Measurements from ENCODE around the gene CDC42BPA. TPM values are rescaled to one million over a fixed set of nuclear protein-coding genes. Genes with fewer than 3 reads are reported as not detected.
"Not testable (repeated sequence)": the region's sequence is repeated elsewhere in the genome, so short reads cannot be mapped to it uniquely, and the experiment has no call there.

Gene CDC42BPA
- total RNA-seq, 2 donors from 2014 or later: 0.87 to 7.3 TPM

DNA sequence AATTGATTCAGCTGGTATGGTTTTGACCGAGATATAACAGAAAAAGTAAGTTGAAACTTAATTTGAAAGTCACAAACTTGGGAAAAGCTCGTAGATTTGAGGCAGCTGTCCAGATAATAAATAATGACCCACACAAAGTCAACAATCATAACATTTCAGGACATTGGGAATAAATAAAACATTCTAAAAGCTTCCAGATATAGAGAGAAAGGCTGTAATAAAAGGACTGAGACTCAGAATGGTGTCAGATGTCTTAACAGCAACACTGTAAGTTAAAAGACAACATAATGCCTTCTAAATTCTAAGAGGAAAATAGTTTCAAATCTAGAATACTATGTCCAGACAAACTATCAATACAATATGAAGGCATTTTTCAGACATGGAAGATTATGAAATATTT lies 163.3 kb downstream of the CDC42BPA start:
- H3K27ac Mint-ChIP-seq: no peak overlapping the region
- H3K36me3 Mint-ChIP-seq: no peaks in the 10 kb centered on the region
- no peaks in the 10 kb centered on the region for H3K9me3 Mint-ChIP-seq

DNA sequence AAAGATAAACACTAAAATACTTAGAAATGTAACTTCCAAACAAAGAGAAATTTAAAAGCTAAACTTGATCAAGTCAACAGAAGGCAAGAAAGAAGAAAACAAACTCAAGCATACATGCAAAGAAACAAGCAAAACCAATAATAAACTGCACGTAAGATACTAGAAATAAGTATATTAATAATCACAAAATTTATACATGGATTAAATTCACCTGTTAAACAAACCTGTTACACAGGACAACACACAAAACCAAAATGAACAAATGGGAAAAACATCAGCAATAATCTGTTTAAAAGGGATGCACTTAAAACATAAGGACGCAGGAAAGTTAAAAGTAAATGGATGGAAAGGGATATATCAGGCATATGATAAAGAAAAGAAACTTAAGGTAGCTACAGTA lies 165.8 kb downstream of the CDC42BPA start:
- no peaks in the 10 kb centered on the region for H3K9me3 Mint-ChIP-seq
- no peak for ATAC-seq
- DNase-seq (ENCODE audit: low spot score in 2 of 2): no peak
- no peaks in the 10 kb centered on the region for H3K36me3 Mint-ChIP-seq
- H3K27ac Mint-ChIP-seq: no peak overlapping the region

More for the DNA sequence above, 163.3 kb downstream of the CDC42BPA start:
- no peak for DNase-seq (ENCODE audit: low spot score in 2 of 2)
- ATAC-seq: no peak

DNA sequence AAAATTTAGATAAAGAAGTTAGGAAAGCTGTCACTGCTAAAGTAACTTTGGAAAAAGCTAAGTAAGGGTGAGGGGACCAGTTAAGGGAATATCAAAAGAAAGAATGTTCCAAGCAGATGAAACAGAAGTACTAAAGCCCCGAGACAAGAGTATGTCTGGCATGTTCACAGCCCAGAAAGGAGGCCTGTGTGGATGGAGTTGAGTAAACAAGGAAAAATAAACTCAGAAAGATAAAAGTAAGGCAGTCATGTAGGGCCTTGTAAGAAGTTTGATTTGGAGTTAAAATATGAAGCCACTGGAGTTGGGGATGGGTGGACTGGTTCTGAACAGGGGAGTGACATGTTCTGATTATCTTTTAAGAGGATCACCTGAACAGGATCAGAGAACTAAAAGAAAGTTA lies 177.9 kb downstream of the CDC42BPA start:
- DNase-seq (ENCODE audit: low spot score in 2 of 2) (no peak), ATAC-seq (no peak)
- Mint-ChIP-seq H3K9me3 (no peaks in the 10 kb centered on the region), H3K36me3 (no peaks in the 10 kb centered on the region), H3K27ac (no peak overlapping the region)

DNA sequence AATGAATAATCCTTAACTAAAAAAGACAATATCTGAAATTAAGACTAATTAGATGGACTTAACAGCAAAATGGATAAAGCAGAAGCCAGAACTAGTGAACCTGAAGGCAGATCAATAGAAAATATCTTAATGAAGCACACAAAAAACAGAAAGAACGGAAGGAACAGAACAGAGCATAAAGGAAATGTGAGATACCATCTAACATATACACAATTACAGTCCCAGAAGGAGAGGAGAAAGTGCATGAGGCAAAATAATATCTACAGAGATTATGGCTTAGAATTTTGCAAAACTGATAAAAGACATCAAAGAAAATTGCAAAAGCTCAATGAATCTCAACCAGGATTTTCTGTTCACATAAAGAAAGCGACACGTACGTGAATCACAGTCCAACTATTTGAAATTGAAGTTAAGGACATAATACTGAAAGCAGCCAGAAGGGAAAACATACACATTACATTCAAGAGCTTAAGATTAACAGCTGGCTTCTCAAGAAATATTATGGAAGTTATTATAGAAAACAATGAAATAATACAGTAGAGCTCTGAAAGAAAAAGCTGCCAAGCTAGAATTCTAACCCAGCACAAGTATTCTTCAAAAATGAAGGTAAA lies 182.0 kb downstream of the CDC42BPA start:
- DNase-seq (ENCODE audit: low spot score in 2 of 2) (no peak), ATAC-seq (no peak)
- Mint-ChIP-seq H3K27ac (no peak overlapping the region), H3K36me3 (no peaks in the 10 kb centered on the region), H3K9me3 (no peaks in the 10 kb centered on the region)

DNA sequence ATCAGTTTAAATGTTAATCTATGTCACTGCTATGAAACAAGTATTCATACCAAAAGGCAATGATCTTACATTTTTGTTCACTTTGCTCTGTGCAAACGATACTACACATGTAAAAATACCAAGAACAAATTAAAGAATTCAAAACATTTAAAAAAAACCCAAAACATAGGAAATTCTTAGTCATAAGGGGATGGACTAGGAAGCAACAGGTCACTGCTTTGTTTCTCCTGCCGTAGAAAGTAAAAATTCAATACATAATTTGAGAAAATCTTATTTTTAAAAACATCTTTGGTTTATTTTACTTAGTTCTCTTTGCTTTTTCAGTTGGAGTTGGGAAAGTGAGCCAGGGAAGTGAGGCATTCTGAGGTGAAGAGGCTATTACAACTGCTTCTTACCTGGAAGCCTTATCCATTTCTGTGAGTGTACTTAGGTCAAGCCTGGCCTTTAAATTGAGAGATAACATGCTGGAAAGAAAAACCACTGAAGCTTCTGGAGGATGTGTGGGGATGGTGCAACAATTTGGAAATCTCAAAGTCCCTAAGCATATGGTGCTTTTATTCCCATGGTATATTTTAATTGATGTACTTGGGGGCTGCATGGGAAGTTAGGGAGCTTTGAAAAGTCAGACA lies 183.5 kb downstream of the CDC42BPA start:
- ATAC-seq: no peak
- H3K9me3 Mint-ChIP-seq: no peaks in the 10 kb centered on the region
- no peaks in the 10 kb centered on the region for H3K36me3 Mint-ChIP-seq

DNA sequence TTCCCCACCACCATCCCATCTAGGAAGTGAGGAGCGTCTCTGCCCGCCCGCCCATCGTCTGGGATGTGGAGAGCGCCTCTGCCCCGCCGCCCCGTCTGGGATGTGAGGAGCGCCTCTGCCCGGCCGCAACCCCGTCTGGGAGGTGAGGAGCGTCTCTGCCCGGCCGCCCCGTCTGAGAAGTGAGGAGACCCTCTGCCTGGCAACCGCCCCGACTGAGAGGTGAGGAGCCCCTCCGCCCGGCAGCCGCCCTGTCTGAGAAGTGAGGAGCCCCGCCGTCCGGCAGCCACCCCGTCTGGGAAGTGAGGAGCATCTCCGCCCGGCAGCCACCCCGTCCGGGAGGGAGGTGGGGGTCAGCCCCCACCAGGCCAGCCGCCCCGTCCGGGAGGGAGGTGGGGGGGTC lies 185.6 kb downstream of the CDC42BPA start:
- not testable (repeated sequence) for H3K27ac Mint-ChIP-seq; H3K36me3 Mint-ChIP-seq; DNase-seq (ENCODE audit: low spot score in 2 of 2); ATAC-seq; H3K9me3 Mint-ChIP-seq

More for the DNA sequence above, 183.5 kb downstream of the CDC42BPA start:
- H3K27ac Mint-ChIP-seq: no peak overlapping the region
- no peak for DNase-seq (ENCODE audit: low spot score in 2 of 2)

DNA sequence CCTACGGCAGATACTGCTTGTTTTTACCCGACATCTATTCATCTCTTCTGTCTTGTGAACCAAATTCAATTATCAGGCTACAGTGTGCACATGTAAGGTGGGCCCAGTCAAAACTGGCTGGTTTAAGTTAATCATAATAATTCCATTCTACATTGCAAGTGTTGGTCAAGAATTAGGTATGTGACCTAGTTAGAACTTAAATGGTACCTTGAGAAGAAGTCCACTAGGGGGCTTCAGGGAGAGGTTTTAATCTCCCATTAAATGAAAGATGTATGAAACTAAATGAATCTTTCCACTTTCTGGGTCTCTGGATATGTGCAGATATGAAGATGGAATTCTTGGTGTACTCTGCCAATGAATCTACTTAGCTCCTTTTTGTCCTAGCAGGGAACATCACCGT lies 187.1 kb downstream of the CDC42BPA start:
- Mint-ChIP-seq H3K27ac (no peak overlapping the region), H3K9me3 (no peaks in the 10 kb centered on the region), H3K36me3 (no peaks in the 10 kb centered on the region)
- DNase-seq (ENCODE audit: low spot score in 2 of 2): no peak
- ATAC-seq: no peak

DNA sequence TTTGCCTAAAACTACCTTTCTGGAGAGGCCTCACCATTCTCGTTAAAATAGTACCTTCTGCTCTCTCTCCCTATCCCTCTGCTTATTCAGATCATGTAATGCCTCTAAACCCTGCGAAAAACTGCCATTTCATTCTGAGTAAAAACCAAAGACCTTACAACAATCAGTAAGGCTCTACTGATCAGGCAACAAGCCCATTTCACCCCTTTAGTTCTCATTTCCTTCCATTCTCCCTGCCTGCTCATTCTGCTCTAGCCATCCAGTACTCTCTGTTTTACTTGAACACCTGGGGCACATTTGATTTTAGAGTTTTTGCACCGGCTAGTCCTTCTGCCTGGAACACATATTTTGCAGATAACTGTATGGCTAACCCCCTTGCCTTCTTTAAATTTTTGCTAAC lies 190.4 kb downstream of the CDC42BPA start:
- DNase-seq (ENCODE audit: low spot score in 2 of 2) (no peak), ATAC-seq (no peak)
- Mint-ChIP-seq H3K27ac (no peak overlapping the region), H3K36me3 (no peaks in the 10 kb centered on the region), H3K9me3 (no peaks in the 10 kb centered on the region)

DNA sequence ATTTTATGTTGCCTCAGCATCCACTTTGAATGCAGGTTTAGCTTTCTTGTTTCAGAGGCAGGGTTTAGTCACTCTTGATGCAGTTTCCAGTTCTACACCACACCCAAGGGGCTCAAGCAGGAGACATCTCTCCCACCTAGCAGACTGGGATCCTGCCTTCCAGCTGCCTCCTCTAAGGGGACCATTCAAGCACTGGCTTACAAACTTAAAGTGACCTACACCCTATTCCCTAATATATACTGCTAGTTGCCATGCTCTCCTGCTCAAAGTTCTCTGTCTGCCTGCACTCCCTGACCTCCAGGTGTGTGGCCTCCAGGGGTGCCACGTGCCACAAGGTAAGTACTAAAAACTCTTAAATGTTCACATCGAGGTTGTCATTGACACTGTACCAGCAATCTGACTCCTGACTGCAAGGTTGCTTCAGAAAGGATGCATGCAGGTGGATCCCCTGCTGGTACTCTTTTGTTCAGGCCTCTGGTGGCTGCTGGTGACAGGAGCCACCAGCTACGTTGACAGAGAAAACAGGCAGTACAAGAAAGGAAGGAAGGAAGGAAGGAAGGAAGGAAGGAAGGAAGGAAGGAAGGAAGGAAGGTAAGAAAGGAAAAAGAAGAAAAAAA lies 192.3 kb downstream of the CDC42BPA start:
- no peaks in the 10 kb centered on the region for H3K9me3 Mint-ChIP-seq
- no peaks in the 10 kb centered on the region for H3K36me3 Mint-ChIP-seq
- DNase-seq (ENCODE audit: low spot score in 2 of 2) (no peak), ATAC-seq (no peak)
- H3K27ac Mint-ChIP-seq: no peak overlapping the region

DNA sequence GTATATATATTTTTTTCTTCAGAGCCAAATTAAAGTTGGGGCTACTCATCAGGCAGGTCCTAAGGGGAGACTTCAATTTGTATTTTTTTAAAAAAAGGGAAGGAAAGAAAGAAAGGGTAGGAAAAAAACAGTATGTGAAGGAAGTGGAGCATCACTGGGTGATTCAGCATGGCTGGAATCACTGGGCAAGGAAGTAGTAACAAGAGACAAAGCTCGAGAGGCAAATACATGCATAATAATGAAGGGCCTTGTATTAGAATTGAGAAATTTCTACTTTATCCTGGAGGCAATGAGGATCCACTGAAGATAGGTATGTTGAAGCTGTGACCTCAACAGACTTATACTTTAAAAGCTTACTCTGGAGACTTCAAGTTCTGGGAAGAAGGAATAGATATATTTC lies 193.8 kb downstream of the CDC42BPA start:
- DNase-seq (ENCODE audit: low spot score in 2 of 2) (no peak), ATAC-seq (no peak)
- Mint-ChIP-seq H3K27ac (no peak overlapping the region), H3K9me3 (no peaks in the 10 kb centered on the region), H3K36me3 (no peaks in the 10 kb centered on the region)

DNA sequence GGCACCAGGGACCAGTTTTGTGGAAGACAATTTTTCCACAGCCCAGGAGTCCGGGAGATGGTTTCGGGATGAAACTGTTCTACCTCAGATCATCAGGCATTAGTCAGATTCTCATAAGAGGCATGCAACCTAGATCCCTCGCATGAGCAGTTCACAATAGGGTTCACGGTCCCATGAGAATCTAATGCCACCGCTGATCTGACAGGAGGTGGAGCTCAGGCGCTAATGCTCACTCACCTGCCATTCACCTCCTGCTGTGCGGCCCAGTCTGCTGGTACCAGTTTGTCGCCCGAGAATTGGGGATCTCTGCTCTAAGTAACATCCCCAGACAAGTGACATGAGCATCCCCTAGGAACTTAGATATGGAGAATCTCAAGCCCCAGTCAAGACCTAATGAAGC lies 197.5 kb downstream of the CDC42BPA start:
- Mint-ChIP-seq H3K27ac (no peak overlapping the region), H3K36me3 (no peaks in the 10 kb centered on the region), H3K9me3 (no peaks in the 10 kb centered on the region)
- DNase-seq (ENCODE audit: low spot score in 2 of 2) (no peak), ATAC-seq (no peak)

DNA sequence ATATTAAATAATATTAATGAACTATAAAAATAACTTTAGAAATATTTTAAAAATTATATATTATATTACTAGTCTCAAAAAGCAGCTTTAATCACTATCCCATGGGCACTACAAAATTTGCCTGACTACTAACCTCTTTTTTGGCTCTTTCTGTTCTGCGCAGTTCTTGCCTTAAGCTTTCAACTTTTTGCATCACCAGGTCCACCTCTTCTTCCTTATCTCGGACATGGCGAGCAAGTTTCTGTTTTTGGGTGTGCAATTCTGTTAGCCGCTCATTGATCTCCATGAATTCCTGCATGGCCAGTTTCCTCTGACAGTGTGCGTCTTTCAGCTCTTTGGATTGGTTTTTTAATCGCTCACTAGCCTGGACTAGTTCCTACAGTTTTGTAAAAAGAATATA lies 205.8 kb downstream of the CDC42BPA start:
- Mint-ChIP-seq H3K27ac (no peak overlapping the region), H3K36me3 (no peaks in the 10 kb centered on the region), H3K9me3 (no peaks in the 10 kb centered on the region)
- ATAC-seq: no peak
- no peak for DNase-seq (ENCODE audit: low spot score in 2 of 2)

DNA sequence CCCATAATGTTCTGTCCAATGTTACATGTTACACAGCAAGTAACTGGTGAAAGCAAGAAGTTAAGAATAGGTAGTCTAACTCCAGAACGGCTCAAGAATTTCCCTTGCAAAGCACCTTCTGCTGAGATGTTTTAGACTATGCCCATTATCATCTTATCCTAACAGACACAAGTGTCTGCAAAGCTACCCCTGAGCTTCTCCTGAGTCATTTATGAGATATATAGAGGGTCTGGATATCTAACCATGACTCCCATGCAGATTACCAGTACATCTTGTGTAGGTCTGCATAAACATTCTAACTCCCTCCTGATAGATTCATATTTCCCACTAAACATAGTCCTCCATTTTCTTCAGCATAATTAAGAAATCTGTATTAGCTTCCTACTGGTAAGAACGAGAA lies 206.5 kb downstream of the CDC42BPA start:
- Mint-ChIP-seq H3K9me3 (no peaks in the 10 kb centered on the region), H3K27ac (no peak overlapping the region), H3K36me3 (no peaks in the 10 kb centered on the region)
- no peak for ATAC-seq
- no peak for DNase-seq (ENCODE audit: low spot score in 2 of 2)

DNA sequence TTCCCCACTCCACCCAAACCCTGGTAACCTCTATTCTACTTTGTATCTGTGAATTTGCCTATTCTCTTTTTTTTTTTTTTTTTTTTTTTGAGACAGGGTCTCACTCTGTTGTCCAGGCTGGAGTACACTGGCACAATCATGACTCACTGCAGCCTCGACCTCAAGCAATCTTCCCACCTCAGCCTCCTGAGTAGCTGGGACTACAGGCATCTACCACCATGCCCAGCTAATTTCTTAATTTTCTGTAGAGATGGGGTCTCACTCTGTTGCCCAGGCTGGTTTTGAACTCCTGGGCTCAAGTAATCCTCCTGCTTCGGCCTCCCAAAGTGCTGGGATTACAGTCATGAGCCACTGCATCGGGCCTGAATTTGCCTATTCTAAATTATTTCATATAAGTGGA lies 213.0 kb downstream of the CDC42BPA start:
- DNase-seq (ENCODE audit: low spot score in 2 of 2); ATAC-seq; H3K27ac Mint-ChIP-seq; H3K9me3 Mint-ChIP-seq; H3K36me3 Mint-ChIP-seq: not testable (repeated sequence)

DNA sequence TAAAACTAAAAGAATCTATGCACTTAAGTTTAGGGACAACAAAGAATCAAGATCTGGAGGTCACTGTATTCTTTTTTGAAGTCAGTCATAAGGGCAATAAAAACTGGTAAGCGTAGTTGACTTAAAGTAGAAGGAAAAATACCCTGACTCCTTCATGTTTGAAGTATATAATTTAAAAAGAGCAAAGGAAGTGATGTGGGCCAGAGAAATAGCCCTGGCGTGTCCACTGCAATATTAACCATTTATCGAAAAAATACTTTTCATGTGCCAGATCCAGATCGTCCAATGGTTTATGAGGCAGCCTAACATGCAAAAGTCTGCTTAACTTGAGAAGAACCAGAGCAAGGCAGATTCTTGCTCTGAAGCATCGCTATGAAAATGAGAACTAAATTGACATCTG lies 216.2 kb downstream of the CDC42BPA start:
- Mint-ChIP-seq H3K36me3 (no peaks in the 10 kb centered on the region), H3K9me3 (no peaks in the 10 kb centered on the region), H3K27ac (peak overlapping the region in 1 of 2 donors; percentile 7)
- DNase-seq (ENCODE audit: low spot score in 2 of 2) (no peak), ATAC-seq (no peak)

DNA sequence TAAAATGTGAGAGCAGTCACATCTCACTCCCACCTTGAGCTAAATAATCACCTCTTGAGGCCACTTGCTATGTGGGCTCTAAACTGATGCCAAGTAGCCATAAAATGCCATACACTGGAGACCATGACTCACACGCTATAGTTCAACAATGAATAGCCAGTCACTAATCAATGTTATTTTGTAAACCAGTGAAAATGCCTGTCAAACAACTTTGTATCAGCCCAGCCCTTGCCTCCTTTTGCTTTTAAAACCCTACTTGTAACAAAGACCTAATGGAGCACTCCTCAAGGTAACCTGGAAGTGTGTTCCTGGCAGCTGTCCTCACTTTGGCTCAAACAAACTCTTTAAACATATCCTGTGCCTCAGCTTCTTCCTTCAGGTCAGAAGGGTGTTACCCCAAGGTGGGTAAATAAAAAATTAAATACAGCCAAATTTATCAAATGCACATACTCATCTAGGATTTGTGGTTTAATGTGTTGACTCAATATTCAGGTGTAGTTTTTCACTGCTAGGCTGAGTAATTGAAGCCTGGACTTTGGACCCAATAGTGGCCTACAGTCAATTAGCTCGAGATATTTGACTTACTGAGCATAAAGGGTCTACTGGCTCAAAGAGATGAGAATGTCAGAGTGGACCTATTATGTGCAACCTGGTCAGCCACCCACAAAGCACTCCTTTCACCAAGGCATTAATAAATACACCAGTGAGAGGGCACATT lies 223.9 kb downstream of the CDC42BPA start:
- no peak for DNase-seq (ENCODE audit: low spot score in 2 of 2)
- H3K27ac Mint-ChIP-seq: no peak overlapping the region

DNA sequence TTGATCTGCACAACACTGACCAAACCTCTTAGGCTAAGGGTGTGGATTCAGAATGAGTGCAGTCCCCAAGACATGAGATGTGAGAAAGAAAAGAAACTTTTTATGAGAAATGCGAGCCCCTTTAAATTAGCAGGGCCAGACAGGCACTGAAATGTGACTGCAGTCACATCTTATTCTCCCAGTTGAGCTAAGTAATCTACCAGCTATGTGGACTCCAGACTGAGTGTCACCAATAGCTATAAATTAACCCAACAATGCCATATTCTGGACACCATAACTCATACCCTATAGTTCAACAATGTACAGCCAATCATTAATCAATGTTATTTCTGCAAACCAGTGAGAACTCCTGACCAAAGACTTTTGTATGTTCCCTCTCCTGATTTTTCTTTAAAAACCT lies 225.0 kb downstream of the CDC42BPA start:
- Mint-ChIP-seq H3K9me3 (no peaks in the 10 kb centered on the region), H3K36me3 (no peaks in the 10 kb centered on the region), H3K27ac (no peak overlapping the region)
- ATAC-seq: no peak
- DNase-seq (ENCODE audit: low spot score in 2 of 2): no peak

More for the DNA sequence above, 223.9 kb downstream of the CDC42BPA start:
- no peak for ATAC-seq
- no peaks in the 10 kb centered on the region for H3K36me3 Mint-ChIP-seq
- no peaks in the 10 kb centered on the region for H3K9me3 Mint-ChIP-seq
